GM21447 (cell line): ENCODE data around the gene COG1.
"Not testable (repeated sequence)": the region's sequence is repeated elsewhere in the genome, so short reads cannot be mapped to it uniquely, and the experiment has no call there.

Experiments used
- ATAC-seq: cut with Tn5 transposase; IDR thresholded peaks from one replicate; pipeline ENCODE4 v1.9.1; 2021; ENCODE audit not compliant: unreplicated experiment

COG1 gene, protein sequence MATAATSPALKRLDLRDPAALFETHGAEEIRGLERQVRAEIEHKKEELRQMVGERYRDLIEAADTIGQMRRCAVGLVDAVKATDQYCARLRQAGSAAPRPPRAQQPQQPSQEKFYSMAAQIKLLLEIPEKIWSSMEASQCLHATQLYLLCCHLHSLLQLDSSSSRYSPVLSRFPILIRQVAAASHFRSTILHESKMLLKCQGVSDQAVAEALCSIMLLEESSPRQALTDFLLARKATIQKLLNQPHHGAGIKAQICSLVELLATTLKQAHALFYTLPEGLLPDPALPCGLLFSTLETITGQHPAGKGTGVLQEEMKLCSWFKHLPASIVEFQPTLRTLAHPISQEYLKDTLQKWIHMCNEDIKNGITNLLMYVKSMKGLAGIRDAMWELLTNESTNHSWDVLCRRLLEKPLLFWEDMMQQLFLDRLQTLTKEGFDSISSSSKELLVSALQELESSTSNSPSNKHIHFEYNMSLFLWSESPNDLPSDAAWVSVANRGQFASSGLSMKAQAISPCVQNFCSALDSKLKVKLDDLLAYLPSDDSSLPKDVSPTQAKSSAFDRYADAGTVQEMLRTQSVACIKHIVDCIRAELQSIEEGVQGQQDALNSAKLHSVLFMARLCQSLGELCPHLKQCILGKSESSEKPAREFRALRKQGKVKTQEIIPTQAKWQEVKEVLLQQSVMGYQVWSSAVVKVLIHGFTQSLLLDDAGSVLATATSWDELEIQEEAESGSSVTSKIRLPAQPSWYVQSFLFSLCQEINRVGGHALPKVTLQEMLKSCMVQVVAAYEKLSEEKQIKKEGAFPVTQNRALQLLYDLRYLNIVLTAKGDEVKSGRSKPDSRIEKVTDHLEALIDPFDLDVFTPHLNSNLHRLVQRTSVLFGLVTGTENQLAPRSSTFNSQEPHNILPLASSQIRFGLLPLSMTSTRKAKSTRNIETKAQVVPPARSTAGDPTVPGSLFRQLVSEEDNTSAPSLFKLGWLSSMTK

DNA sequence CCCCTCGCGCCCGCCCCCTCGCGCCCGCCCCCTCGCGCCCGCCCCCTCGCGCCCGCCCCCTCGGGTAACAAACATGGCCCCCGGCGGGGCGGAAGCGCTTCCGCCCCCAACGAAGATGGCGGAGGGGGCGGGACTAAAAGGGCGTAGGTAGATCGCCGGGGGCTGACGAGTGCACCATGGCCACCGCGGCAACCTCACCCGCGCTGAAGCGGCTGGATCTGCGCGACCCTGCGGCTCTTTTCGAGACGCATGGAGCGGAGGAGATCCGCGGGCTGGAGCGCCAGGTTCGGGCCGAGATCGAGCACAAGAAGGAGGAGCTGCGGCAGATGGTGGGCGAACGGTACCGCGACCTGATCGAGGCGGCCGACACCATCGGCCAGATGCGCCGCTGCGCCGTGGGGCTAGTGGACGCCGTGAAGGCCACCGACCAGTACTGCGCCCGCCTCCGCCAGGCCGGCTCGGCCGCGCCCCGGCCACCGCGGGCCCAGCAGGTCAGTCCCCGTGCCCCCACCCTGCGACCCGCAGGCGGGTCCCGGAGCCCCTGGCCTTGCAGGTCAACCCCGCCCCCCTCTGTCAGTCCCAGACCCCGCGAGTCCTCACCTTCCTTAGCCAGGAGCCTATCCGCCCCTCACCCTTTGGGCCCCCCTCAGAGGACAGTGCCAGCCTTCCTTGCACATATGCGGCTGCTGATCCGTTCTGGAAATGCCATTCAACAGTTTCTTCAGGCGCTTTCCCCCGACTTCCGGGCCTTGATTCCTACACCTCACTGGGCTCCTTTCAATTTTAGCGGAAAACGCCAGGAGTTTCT is at the start of gene COG1:
Gene COG1, plus strand, starts transcription at position 162 of the 808 bp plus-strand sequence. Its CDS starts 15 bp downstream, at position 177.
- ATAC-seq = peak; percentile 62

- not testable (repeated sequence) for ATAC-seq
Measured at GRCh38 chr17:73144209-73144608, 48.6 kb upstream of the COG1 start.

- no peak for ATAC-seq
Measured at GRCh38 chr17:73145641-73146040, 47.2 kb upstream of the COG1 start.

DNA sequence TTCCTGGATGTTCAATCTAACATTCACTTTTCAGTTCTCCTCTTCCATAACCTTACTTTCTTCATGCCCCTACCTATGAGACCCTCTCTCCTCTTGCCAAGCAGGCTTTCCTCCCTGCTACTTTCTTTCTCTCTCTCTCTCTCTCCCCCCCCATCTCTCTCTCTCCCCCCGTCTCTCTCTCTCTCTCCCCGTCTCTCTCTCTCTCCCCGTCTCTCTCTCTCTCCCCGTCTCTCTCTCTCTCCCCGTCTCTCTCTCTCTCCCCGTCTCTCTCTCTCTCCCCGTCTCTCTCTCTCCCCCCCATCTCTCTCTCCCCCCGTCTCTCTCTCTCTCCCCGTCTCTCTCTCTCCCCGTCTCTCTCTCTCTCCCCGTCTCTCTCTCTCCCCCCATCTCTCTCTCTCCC is 45.1 kb upstream of the COG1 start:
- not testable (repeated sequence) for ATAC-seq

GRCh38 chr17:73148540-73149334 is 44.1 kb upstream of the COG1 start:
- ATAC-seq = no peak

GRCh38 chr17:73150622-73151300 is 42.1 kb upstream of the COG1 start:
- not testable (repeated sequence) for ATAC-seq

DNA sequence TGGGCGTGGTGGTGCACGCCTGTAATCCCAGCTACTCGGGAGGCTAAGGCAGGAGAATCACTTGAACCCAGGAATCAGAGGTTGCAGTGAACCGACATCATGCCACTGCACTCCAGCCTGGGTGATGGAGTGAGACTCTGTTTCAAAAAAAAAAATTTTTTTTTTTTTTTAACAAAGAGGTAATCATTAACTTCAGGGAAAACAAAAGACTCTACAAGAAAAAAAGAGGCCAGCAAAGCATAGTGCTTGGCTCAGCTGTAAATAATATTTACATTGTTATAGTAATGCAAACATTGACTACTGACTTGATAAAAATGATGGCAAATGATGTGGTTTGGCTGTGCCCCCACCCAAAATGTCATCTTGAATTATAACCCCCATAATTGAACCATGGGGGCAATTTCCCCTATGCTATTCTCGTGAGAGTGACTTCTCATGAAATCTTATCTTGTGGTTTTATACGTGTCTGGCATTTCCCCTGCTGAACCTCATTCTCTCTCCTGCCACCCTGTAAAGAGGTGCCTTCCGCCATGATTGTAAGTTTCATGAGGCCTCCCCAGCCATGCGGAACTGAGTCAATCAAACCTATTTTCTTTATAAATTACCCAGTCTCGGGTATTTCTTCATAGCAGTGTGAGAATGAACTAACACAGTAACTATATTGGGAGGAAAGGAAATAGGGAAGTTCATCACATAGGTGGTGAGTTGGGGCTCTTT is 40.8 kb upstream of the COG1 start:
- ATAC-seq = no peak

- no peak for ATAC-seq
Measured at GRCh38 chr17:73155410-73156165, 37.3 kb upstream of the COG1 start.

DNA sequence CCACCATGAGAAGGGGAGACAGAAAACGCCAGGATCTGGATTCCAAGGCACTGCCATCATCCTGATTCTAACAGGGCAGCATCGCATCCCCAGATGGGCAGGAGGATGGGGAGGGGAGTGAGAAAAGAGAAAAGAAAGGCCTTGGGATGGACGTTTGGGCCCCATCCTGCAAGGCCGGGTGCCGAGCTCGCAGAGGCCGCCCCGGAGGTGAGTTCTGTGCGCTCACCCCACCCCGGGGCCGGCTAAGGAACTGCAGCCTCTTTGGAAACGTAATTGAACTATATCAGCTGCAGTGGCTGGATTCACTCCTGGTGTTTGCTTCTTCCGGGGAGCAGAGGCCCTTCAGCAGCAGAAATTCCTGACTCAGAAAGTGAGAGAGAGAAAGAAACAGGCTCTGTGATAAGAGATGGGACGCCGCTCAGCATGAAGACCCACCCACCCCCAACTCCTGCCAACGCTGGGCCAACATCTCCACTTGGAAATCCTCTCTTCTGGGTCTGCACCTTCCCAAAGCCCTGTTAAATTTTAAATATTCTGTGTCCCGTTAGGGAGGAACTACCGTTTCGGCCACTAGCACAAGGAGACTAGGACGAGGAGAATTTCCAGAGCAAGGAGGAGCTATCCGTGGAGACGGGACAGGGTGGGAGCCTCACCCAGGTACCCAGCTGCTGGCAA is 36.6 kb upstream of the COG1 start:
- peak; percentile 62 for ATAC-seq

GRCh38 chr17:73156887-73157520 is 35.9 kb upstream of the COG1 start:
- no peak for ATAC-seq

DNA sequence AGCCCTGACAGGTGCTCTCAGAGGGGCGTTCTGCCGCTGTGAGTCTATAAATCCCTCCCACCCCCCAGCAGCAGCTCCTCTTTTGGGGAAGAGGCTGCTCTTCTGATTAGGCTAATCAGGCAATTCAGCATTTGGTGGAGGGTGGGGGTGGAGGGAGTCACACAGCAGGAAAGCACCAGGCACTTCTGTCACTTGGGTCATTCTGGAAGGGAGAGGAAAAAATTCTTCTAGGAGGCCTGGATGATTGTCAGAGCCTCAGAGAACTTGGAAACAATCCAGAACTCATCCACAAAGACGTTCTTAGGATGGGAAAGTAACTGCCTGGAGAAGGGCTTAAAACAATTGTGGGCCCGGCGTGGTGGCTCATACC is 35.3 kb upstream of the COG1 start:
- ATAC-seq = no peak

DNA sequence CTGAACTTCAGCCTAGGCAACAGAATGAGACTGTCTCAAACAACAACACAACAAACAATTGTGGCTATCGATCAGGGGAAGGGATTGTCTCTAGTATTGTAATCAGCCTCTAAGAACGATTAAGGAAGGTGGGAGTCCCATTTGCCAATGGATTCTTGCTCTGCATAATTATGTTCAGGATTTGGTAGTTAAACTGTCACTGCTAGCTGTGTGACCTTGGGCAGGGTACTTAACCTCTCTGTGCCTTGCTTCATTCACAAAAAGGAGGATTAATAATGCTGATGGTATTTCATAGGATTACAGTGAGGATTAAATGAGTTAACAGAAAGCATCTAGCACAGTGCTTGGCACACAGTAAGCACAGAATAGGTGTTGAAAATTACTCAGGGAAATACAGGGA is 34.7 kb upstream of the COG1 start:
- ATAC-seq = no peak

GRCh38 chr17:73160980-73161630 is 31.8 kb upstream of the COG1 start:
- no peak for ATAC-seq

DNA sequence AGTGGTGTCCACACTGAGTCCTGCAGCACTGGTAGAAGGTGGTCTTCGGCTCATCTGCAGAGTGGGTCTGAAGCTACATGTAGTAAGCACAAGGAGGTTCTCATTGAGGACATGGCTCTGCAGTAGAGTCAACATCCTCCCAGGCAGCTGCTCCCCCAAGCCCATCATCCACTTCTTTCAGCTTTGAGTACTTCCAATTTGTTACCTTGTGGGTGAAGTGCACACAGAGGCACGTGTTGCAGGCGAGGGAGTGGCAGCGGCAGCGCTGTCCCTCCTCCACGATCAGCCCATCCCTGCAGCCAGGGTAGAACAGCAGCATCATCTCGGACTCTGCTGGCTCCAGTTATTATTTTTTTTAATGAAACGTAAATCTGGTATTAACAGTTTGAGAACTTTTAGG is 29.8 kb upstream of the COG1 start:
- ATAC-seq = no peak

GRCh38 chr17:73165616-73166404 is 27.0 kb upstream of the COG1 start:
- no peak for ATAC-seq
